ENCODE results near the gene SYT9.

DNA sequence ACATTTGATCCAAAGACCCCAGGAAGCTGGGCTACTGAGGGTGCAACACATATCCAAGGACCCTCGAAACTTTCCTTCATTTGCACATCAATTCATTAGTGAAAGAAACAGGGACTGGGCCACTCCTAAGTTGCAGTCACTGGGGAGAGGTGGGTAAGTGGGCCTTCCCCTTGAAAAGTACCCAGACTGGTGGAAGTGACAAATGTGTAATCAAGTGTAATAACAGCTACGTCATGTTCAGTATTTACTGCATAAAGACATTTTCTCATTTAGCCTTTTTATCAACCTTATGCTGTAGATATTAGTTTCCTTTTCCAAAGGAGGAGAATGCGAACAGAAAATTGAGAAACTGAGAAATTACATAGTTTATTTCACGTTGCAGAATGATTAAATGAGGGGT is 131.7 kb downstream of the SYT9 start:
- TF ChIP-seq, protein P1, sequence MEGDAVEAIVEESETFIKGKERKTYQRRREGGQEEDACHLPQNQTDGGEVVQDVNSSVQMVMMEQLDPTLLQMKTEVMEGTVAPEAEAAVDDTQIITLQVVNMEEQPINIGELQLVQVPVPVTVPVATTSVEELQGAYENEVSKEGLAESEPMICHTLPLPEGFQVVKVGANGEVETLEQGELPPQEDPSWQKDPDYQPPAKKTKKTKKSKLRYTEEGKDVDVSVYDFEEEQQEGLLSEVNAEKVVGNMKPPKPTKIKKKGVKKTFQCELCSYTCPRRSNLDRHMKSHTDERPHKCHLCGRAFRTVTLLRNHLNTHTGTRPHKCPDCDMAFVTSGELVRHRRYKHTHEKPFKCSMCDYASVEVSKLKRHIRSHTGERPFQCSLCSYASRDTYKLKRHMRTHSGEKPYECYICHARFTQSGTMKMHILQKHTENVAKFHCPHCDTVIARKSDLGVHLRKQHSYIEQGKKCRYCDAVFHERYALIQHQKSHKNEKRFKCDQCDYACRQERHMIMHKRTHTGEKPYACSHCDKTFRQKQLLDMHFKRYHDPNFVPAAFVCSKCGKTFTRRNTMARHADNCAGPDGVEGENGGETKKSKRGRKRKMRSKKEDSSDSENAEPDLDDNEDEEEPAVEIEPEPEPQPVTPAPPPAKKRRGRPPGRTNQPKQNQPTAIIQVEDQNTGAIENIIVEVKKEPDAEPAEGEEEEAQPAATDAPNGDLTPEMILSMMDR (IDR thresholded peaks at IDR 0.05; ENCODE audit: low read depth, low read length) = no peak
- TF ChIP-seq EZH2phosphoT487 (IDR thresholded peaks at IDR 0.05; ENCODE audit: low read depth) = no peak
